ENCODE measurements around the gene SLC16A13.

The SLC16A13 gene

GRCh38 chr17:7029096-7029495, 6.7 kb upstream of the SLC16A13 start:
- H3K9ac ChIP-seq (ENCODE audit: low read length), result no peak overlapping the region
- no peak for DNase-seq
- WGBS (ENCODE audit: extremely low coverage, insufficient coverage, low lambda C conversion rate), result no CpG with 5 or more reads among the region's 3 CpGs
- H2BK15ac ChIP-seq (replicated peaks; ENCODE audit: low read depth), result no peak overlapping the region
- no peaks in the 10 kb centered on the region for H3K27me3 ChIP-seq (ENCODE audit: insufficient read depth, low read length, poor library complexity)
- no peak overlapping the region for H2BK120ac ChIP-seq (ENCODE audit: low read depth, low read length)
- H3K23ac ChIP-seq (ENCODE audit: low read length), result no peak overlapping the region
- H3K79me1 ChIP-seq (ENCODE audit: low read length), result no peaks in the 10 kb centered on the region
- H3K27ac ChIP-seq (ENCODE audit: low read depth, low read length), result no peak overlapping the region
- no peak overlapping the region for H4K8ac ChIP-seq (ENCODE audit: low read depth, low read length)
- no peak overlapping the region for H3K56ac ChIP-seq (ENCODE audit: low read length)
- H3K4me2 ChIP-seq (ENCODE audit: low read length), result no peak overlapping the region
- H4K5ac ChIP-seq (ENCODE audit: low read length), result no peak overlapping the region
- H3K18ac ChIP-seq (ENCODE audit: low read length), result no peak overlapping the region
- H3K4me3 ChIP-seq (ENCODE audit: low read length), result no peak overlapping the region
- no peaks in the 10 kb centered on the region for H3K4me1 ChIP-seq (ENCODE audit: control insufficient read depth, low read depth, low read length)
- no peak overlapping the region for H3K4ac ChIP-seq (ENCODE audit: low read depth, low read length)
- no peak overlapping the region for H2AK5ac ChIP-seq (ENCODE audit: low read length)
- H2BK5ac ChIP-seq (ENCODE audit: low read length), result no peak overlapping the region
- no peaks in the 10 kb centered on the region for H3K79me2 ChIP-seq (ENCODE audit: control insufficient read depth, insufficient read depth, low read length)
- H3K36me3 ChIP-seq (ENCODE audit: control insufficient read depth, insufficient read depth, low read length), result no peaks in the 10 kb centered on the region

GRCh38 chr17:7029659-7030058, 6.2 kb upstream of the SLC16A13 start:
- Histone ChIP-seq H3K4me3 (ENCODE audit: low read length) (no peak overlapping the region), H3K4me2 (ENCODE audit: low read length) (no peak overlapping the region), H3K79me2 (ENCODE audit: control insufficient read depth, insufficient read depth, low read length) (no peaks in the 10 kb centered on the region), H2BK120ac (ENCODE audit: low read depth, low read length) (no peak overlapping the region), H4K8ac (ENCODE audit: low read depth, low read length) (no peak overlapping the region), H3K79me1 (ENCODE audit: low read length) (no peaks in the 10 kb centered on the region), H3K4me1 (ENCODE audit: control insufficient read depth, low read depth, low read length) (no peaks in the 10 kb centered on the region), H3K56ac (ENCODE audit: low read length) (no peak overlapping the region), H3K27me3 (ENCODE audit: insufficient read depth, low read length, poor library complexity) (no peaks in the 10 kb centered on the region), H2AK5ac (ENCODE audit: low read length) (no peak overlapping the region), H3K36me3 (ENCODE audit: control insufficient read depth, insufficient read depth, low read length) (no peaks in the 10 kb centered on the region), H3K9ac (ENCODE audit: low read length) (no peak overlapping the region), H2BK15ac (replicated peaks; ENCODE audit: low read depth) (no peak overlapping the region), H3K18ac (ENCODE audit: low read length) (no peak overlapping the region), H3K23ac (ENCODE audit: low read length) (no peak overlapping the region), H4K5ac (ENCODE audit: low read length) (no peak overlapping the region), H3K4ac (ENCODE audit: low read depth, low read length) (no peak overlapping the region), H3K27ac (ENCODE audit: low read depth, low read length) (no peak overlapping the region), H2BK5ac (ENCODE audit: low read length) (no peak overlapping the region)
- WGBS (ENCODE audit: extremely low coverage, insufficient coverage, low lambda C conversion rate), result no CpG with 5 or more reads among the region's 8 CpGs
- no peak for DNase-seq

- no peaks in the 10 kb centered on the region for H3K79me2 ChIP-seq (ENCODE audit: control insufficient read depth, insufficient read depth, low read length)
- H3K4ac ChIP-seq (ENCODE audit: low read depth, low read length), result peak overlapping the region; percentile 63
- H3K79me1 ChIP-seq (ENCODE audit: low read length), result peaks cover 2% of the 10 kb centered on the region
- H3K4me2 ChIP-seq (ENCODE audit: low read length), result peak overlapping the region; percentile 57
- H3K4me1 ChIP-seq (ENCODE audit: control insufficient read depth, low read depth, low read length), result peaks cover 2% of the 10 kb centered on the region
- H3K4me3 ChIP-seq (ENCODE audit: low read length), result peak overlapping the region; percentile 37
- no peaks in the 10 kb centered on the region for H3K27me3 ChIP-seq (ENCODE audit: insufficient read depth, low read length, poor library complexity)
- peak overlapping the region; percentile 76 for H3K9ac ChIP-seq (ENCODE audit: low read length)
- no peak overlapping the region for H4K5ac ChIP-seq (ENCODE audit: low read length)
- no CpG with 5 or more reads among the region's 7 CpGs for WGBS (ENCODE audit: extremely low coverage, insufficient coverage, low lambda C conversion rate)
- H4K8ac ChIP-seq (ENCODE audit: low read depth, low read length), result no peak overlapping the region
- peak overlapping the region; percentile 27 for H3K27ac ChIP-seq (ENCODE audit: low read depth, low read length)
- no peak overlapping the region for H3K23ac ChIP-seq (ENCODE audit: low read length)
- no peaks in the 10 kb centered on the region for H3K36me3 ChIP-seq (ENCODE audit: control insufficient read depth, insufficient read depth, low read length)
- H2BK15ac ChIP-seq (replicated peaks; ENCODE audit: low read depth), result no peak overlapping the region
- peak overlapping the region; percentile 92 for H3K56ac ChIP-seq (ENCODE audit: low read length)
- H2AK5ac ChIP-seq (ENCODE audit: low read length), result peak overlapping the region; percentile 66
- no peak for DNase-seq
- H3K18ac ChIP-seq (ENCODE audit: low read length), result peak overlapping the region; percentile 15
- H2BK120ac ChIP-seq (ENCODE audit: low read depth, low read length), result no peak overlapping the region
- peak overlapping the region; percentile 0 for H2BK5ac ChIP-seq (ENCODE audit: low read length)
Measured at GRCh38 chr17:7034955-7035590, 742 bp upstream of the SLC16A13 start.

GRCh38 chr17:7038025-7038862, 2.4 kb downstream of the SLC16A13 start:
- Histone ChIP-seq H2BK15ac (replicated peaks; ENCODE audit: low read depth) (no peak overlapping the region), H3K27me3 (ENCODE audit: insufficient read depth, low read length, poor library complexity) (no peaks in the 10 kb centered on the region), H2BK120ac (ENCODE audit: low read depth, low read length) (no peak overlapping the region), H3K4me1 (ENCODE audit: control insufficient read depth, low read depth, low read length) (peaks cover 2% of the 10 kb centered on the region), H3K79me2 (ENCODE audit: control insufficient read depth, insufficient read depth, low read length) (no peaks in the 10 kb centered on the region), H3K9ac (ENCODE audit: low read length) (no peak overlapping the region), H4K8ac (ENCODE audit: low read depth, low read length) (no peak overlapping the region), H3K23ac (ENCODE audit: low read length) (no peak overlapping the region), H3K4ac (ENCODE audit: low read depth, low read length) (no peak overlapping the region), H3K4me3 (ENCODE audit: low read length) (no peak overlapping the region), H3K56ac (ENCODE audit: low read length) (no peak overlapping the region), H3K79me1 (ENCODE audit: low read length) (peaks cover 2% of the 10 kb centered on the region), H3K4me2 (ENCODE audit: low read length) (no peak overlapping the region), H3K18ac (ENCODE audit: low read length) (no peak overlapping the region), H4K5ac (ENCODE audit: low read length) (no peak overlapping the region), H3K36me3 (ENCODE audit: control insufficient read depth, insufficient read depth, low read length) (no peaks in the 10 kb centered on the region), H3K27ac (ENCODE audit: low read depth, low read length) (no peak overlapping the region), H2AK5ac (ENCODE audit: low read length) (no peak overlapping the region), H2BK5ac (ENCODE audit: low read length) (no peak overlapping the region)
- no peak for DNase-seq
- WGBS (ENCODE audit: extremely low coverage, insufficient coverage, low lambda C conversion rate), result no CpG with 5 or more reads among the region's 19 CpGs

GRCh38 chr17:7039832-7040231, 4.0 kb downstream of the SLC16A13 start:
- no CpG with 5 or more reads among the region's 5 CpGs for WGBS (ENCODE audit: extremely low coverage, insufficient coverage, low lambda C conversion rate)
- DNase-seq, result no peak

More at GRCh38 chr17:7039832-7040231, 4.0 kb downstream of the SLC16A13 start:
- Histone ChIP-seq H4K5ac (ENCODE audit: low read length) (no peak overlapping the region), H3K4me1 (ENCODE audit: control insufficient read depth, low read depth, low read length) (peaks cover 2% of the 10 kb centered on the region), H3K4ac (ENCODE audit: low read depth, low read length) (no peak overlapping the region), H3K56ac (ENCODE audit: low read length) (no peak overlapping the region), H3K4me3 (ENCODE audit: low read length) (no peak overlapping the region), H3K36me3 (ENCODE audit: control insufficient read depth, insufficient read depth, low read length) (no peaks in the 10 kb centered on the region), H3K27ac (ENCODE audit: low read depth, low read length) (no peak overlapping the region), H2BK5ac (ENCODE audit: low read length) (no peak overlapping the region), H2BK120ac (ENCODE audit: low read depth, low read length) (no peak overlapping the region), H2AK5ac (ENCODE audit: low read length) (no peak overlapping the region), H3K27me3 (ENCODE audit: insufficient read depth, low read length, poor library complexity) (peaks cover 7% of the 10 kb centered on the region), H3K9ac (ENCODE audit: low read length) (no peak overlapping the region), H2BK15ac (replicated peaks; ENCODE audit: low read depth) (no peak overlapping the region), H3K23ac (ENCODE audit: low read length) (no peak overlapping the region), H4K8ac (ENCODE audit: low read depth, low read length) (no peak overlapping the region), H3K18ac (ENCODE audit: low read length) (no peak overlapping the region), H3K79me1 (ENCODE audit: low read length) (peaks cover 2% of the 10 kb centered on the region), H3K79me2 (ENCODE audit: control insufficient read depth, insufficient read depth, low read length) (no peaks in the 10 kb centered on the region), H3K4me2 (ENCODE audit: low read length) (no peak overlapping the region)

All from mesendoderm (in vitro differentiated cells).